ENCODE results near the gene LRG1.
A peak's percentile ranks its signal among the peaks of the same experiment; 100 is the strongest.
"Not testable (repeated sequence)": the region's sequence is repeated elsewhere in the genome, so short reads cannot be mapped to it uniquely, and the experiment has no call there.

Gene LRG1

GRCh38 chr19:4553092-4553695 is 13.4 kb upstream of the LRG1 start:
- no peak for DNase-seq (ENCODE audit: low read depth in 2 of 2)

- DNase-seq (ENCODE audit: low read depth in 2 of 2) = no peak
Measured at GRCh38 chr19:4552525-4552819, 12.6 kb upstream of the LRG1 start.

GRCh38 chr19:4550479-4551050 is 10.7 kb upstream of the LRG1 start:
- no peak for DNase-seq (ENCODE audit: low read depth in 2 of 2)

- no peak for DNase-seq (ENCODE audit: low read depth in 2 of 2)
Measured at GRCh38 chr19:4550018-4550417, 10.2 kb upstream of the LRG1 start.

GRCh38 chr19:4548238-4548584 is 8.4 kb upstream of the LRG1 start:
- no peak for DNase-seq (ENCODE audit: low read depth in 2 of 2)

GRCh38 chr19:4547303-4548237 is 7.7 kb upstream of the LRG1 start:
- no peak for DNase-seq (ENCODE audit: low read depth in 2 of 2)

- no peak for DNase-seq (ENCODE audit: low read depth in 2 of 2)
Measured at GRCh38 chr19:4543842-4544647, 4.2 kb upstream of the LRG1 start.

- no peak for DNase-seq (ENCODE audit: low read depth in 2 of 2)
Measured at GRCh38 chr19:4542896-4543841, 3.3 kb upstream of the LRG1 start.

- DNase-seq (ENCODE audit: low read depth in 2 of 2) = not testable (repeated sequence)
Measured at GRCh38 chr19:4541806-4542145, 1.9 kb upstream of the LRG1 start.

- DNase-seq (ENCODE audit: low read depth in 2 of 2) = no peak
Measured at GRCh38 chr19:4541114-4541805, 1.4 kb upstream of the LRG1 start.

GRCh38 chr19:4539169-4539692 is 605 bp downstream of the LRG1 start:
- no peak for DNase-seq (ENCODE audit: low read depth in 2 of 2)

GRCh38 chr19:4538601-4538954 is 1.3 kb downstream of the LRG1 start:
- no peak for DNase-seq (ENCODE audit: low read depth in 2 of 2)

GRCh38 chr19:4537953-4538600 is 1.8 kb downstream of the LRG1 start:
- DNase-seq (ENCODE audit: low read depth in 2 of 2) = no peak

GRCh38 chr19:4536798-4537197 is 3.0 kb downstream of the LRG1 start:
- DNase-seq (ENCODE audit: low read depth in 2 of 2) = no peak

GRCh38 chr19:4534836-4535658 is 4.8 kb downstream of the LRG1 start, which contains the start of gene PLIN5:
TSS of gene PLIN5 (minus strand) at chr19:4535224. CDS start at chr19:4534074, 1,150 bp downstream.
- DNase-seq (ENCODE audit: low read depth in 2 of 2) = peak in 1 of 2 donors; percentile 23

GRCh38 chr19:4533835-4534424 is 5.9 kb downstream of the LRG1 start:
- DNase-seq (ENCODE audit: low read depth in 2 of 2) = no peak

GRCh38 chr19:4533334-4533733 is 6.5 kb downstream of the LRG1 start:
- no peak for DNase-seq (ENCODE audit: low read depth in 2 of 2)

- no peak for DNase-seq (ENCODE audit: low read depth in 2 of 2)
Measured at GRCh38 chr19:4531562-4532165, 8.2 kb downstream of the LRG1 start.

All from stimulated activated CD4-positive, alpha-beta T cell treated with anti-CD3 and anti-CD28 coated beads, Interleukin-15, amount 100 ng/mL, for 48 hours (primary cell).